ENCODE results near the gene GALNT18. TPM values are rescaled to one million over a fixed set of nuclear protein-coding genes. Genes with fewer than 3 reads are reported as not detected.

Gene GALNT18
- total and polyA plus RNA-seq, 8 donors, result 2.0 to 8.9 (median 4.7) TPM

- H3K27ac ChIP-seq, result no peak overlapping the region
- WGBS, 2 donors, result 79 to 84% methylated on average over 2 of the region's 2 CpGs
- no peak for FAIRE-seq
- no peak for DNase-seq
- no peaks in the 10 kb centered on the region for H3K36me3 ChIP-seq
- H3K9me3 ChIP-seq, result no peaks in the 10 kb centered on the region
- no peak for ATAC-seq
- intact Hi-C loops (cut with DNase I), result no loop called here
- H3K4me1 ChIP-seq, result no peaks in the 10 kb centered on the region
- H3K4me3 ChIP-seq, result no peak overlapping the region
- H3K27me3 ChIP-seq, result no peaks in the 10 kb centered on the region
- TF ChIP-seq CTCF (IDR thresholded peaks at IDR 0.05), result no peak
Measured at GRCh38 chr11:11247576-11247975, 374.2 kb downstream of the GALNT18 start.

GRCh38 chr11:11247086-11247485 lies 374.7 kb downstream of the GALNT18 start:
- H3K27me3 ChIP-seq, result no peaks in the 10 kb centered on the region
- WGBS, 2 donors, result 52 to 80% methylated on average over 4 to 6 of the region's 6 CpGs
- TF ChIP-seq CTCF (IDR thresholded peaks at IDR 0.05), result no peak

GRCh38 chr11:11246166-11246565 lies 375.6 kb downstream of the GALNT18 start:
- Histone ChIP-seq H3K27me3 (no peaks in the 10 kb centered on the region), H3K27ac (no peak overlapping the region), H3K4me3 (no peak overlapping the region), H3K9me3 (no peaks in the 10 kb centered on the region), H3K4me1 (no peaks in the 10 kb centered on the region), H3K36me3 (no peaks in the 10 kb centered on the region)
- no peak for TF ChIP-seq CTCF (IDR thresholded peaks at IDR 0.05)
- 75% methylated on average over 1 of the region's 1 CpG for WGBS, 2 donors
- DNase-seq (no peak), FAIRE-seq (no peak), ATAC-seq (no peak)
- intact Hi-C loops (cut with DNase I), result no loop called here

More at GRCh38 chr11:11247086-11247485, 374.7 kb downstream of the GALNT18 start:
- DNase-seq (no peak), ATAC-seq (no peak), FAIRE-seq (no peak)
- H3K4me1 ChIP-seq, result no peaks in the 10 kb centered on the region
- intact Hi-C loops (cut with DNase I), result no loop called here
- H3K36me3 ChIP-seq, result no peaks in the 10 kb centered on the region
- no peak overlapping the region for H3K4me3 ChIP-seq
- H3K9me3 ChIP-seq, result no peaks in the 10 kb centered on the region
- no peak overlapping the region for H3K27ac ChIP-seq

- H3K9me3 ChIP-seq, result no peaks in the 10 kb centered on the region
- FAIRE-seq (no peak), DNase-seq (no peak), ATAC-seq (no peak)
- H3K27ac ChIP-seq, result no peak overlapping the region
- intact Hi-C loops (cut with DNase I), result no loop called here
- no peaks in the 10 kb centered on the region for H3K27me3 ChIP-seq
- H3K4me3 ChIP-seq, result no peak overlapping the region
- no peaks in the 10 kb centered on the region for H3K36me3 ChIP-seq
- H3K4me1 ChIP-seq, result no peaks in the 10 kb centered on the region
- 76 to 91% methylated on average over 3 of the region's 3 CpGs for WGBS, 2 donors
- TF ChIP-seq CTCF (IDR thresholded peaks at IDR 0.05), result no peak
Measured at GRCh38 chr11:11245453-11245852, 376.4 kb downstream of the GALNT18 start.

GRCh38 chr11:11244470-11245080 lies 377.2 kb downstream of the GALNT18 start:
- TF ChIP-seq CTCF (IDR thresholded peaks at IDR 0.05), result no peak
- H3K27ac ChIP-seq, result no peak overlapping the region
- DNase-seq (no peak), FAIRE-seq (no peak), ATAC-seq (no peak)
- WGBS, 2 donors, result 59 to 77% methylated on average over 2 of the region's 2 CpGs
- H3K4me1 ChIP-seq, result no peaks in the 10 kb centered on the region
- no peaks in the 10 kb centered on the region for H3K9me3 ChIP-seq
- H3K4me3 ChIP-seq, result no peak overlapping the region
- no peaks in the 10 kb centered on the region for H3K27me3 ChIP-seq
- intact Hi-C loops (cut with DNase I), result no loop called here
- H3K36me3 ChIP-seq, result no peaks in the 10 kb centered on the region

Measured in pancreas (tissue), 10 donors.